Left hindlimb (tissue), 1 donor: ENCODE data around the gene DNAH7.
"Not testable (repeated sequence)": the region's sequence is repeated elsewhere in the genome, so short reads cannot be mapped to it uniquely, and the experiment has no call there.

ENCODE experiments used
- DNase-seq: peaks from one replicate; pipeline ENCODE4 v3.0.0-alpha.2; 2018

The DNAH7 gene

GRCh38 chr2:195709901-195710806 is 358.5 kb downstream of the DNAH7 start:
- no peak for DNase-seq

DNA sequence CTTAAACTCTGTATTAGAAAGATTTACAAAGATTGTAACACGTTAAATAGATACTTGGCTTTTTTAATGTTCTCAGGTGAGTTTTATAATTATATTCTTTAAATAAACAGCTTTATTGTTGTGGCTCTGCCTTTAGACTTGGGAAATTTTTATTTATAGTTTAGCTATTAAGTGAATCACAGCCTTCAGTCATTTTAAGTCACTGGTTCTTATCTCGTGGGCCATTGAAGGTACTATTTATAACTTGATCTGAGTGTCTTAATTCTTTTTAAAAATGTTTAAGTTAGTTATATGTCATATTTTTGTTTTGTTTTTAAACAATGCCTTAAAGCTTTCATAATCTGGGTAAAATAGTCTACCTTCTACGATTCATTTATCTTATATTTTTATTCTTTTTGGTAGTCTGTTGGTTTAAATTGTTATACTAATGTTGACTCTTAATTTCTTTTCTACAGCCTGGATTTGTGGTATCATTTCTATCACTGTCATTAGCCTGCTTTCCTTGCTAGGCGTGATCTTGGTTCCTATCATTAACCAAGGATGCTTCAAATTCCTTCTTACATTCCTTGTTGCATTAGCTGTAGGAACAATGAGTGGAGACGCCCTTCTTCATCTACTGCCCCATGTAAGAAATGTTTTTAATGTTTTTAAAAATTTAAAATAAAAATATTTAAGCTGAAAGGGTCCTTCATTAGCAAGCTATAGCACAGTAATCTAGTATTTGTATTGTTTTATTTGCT is 362.3 kb downstream of the DNAH7 start:
- no peak for DNase-seq

DNA sequence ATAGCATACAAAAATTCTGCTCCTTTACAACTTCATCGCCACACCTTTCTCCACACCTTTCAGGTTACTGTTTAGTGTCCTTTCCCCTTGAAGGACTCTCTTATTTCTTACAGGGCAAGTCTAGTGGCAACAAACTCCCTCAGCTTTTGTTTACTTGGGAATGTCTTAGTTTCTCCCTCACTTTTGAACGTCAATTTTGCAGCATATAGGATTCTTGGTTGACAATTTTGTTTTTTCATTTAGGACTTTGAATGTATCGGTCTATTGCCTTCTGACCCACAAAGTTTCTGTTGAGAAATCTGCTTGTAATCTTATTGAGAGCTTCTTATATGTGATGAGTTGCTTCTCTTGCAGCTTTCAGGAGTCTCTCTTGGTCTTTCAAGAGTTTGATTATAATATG is 368.2 kb downstream of the DNAH7 start:
- DNase-seq: no peak

DNA sequence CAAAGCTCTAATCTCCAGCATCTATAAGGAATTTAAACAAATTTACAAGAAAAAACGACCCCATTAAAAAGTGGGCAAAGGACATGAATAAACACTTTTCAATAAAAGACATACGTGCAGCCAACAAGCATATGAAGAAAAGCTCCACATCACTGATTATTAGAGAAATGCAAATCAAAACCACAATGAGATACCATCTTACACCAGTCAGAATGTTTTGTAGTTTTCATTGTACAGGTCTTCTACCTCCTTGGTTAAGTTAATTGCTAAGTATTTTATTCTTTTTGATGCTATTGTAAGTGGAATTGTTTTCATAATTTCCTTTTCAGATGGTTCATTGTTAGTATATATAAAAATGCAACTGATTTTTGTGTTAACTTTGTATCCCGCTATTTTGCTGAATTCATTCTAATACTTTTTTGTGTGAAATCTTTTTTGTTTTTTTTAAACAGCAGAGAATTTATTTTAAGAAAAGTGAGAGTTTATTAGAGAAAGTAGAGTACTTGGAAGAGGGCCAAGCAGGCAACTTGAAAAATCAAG is 370.9 kb downstream of the DNAH7 start:
- no peak for DNase-seq

DNA sequence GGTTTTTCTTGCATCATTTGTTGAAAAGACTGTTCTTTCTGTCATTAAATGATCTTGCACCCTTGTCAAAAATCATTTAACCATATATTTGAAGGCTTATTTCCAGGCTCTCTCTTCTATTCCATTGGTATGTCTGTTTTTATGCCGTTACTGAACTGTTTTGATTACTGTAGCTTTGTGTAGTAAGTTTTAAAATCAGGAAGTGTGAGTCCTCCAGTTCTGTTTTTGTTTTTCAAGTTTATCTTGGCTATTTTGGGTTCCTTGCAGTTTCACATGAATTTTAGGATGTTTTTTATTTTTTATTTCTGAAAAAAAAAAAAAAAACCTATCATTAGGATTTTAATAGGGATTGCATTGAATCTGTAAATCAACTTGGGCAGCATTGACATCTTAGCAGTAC is 372.6 kb downstream of the DNAH7 start:
- no peak for DNase-seq

- DNase-seq: no peak
Observed at GRCh38 chr2:195695002-195695631, 373.5 kb downstream of the DNAH7 start.

DNA sequence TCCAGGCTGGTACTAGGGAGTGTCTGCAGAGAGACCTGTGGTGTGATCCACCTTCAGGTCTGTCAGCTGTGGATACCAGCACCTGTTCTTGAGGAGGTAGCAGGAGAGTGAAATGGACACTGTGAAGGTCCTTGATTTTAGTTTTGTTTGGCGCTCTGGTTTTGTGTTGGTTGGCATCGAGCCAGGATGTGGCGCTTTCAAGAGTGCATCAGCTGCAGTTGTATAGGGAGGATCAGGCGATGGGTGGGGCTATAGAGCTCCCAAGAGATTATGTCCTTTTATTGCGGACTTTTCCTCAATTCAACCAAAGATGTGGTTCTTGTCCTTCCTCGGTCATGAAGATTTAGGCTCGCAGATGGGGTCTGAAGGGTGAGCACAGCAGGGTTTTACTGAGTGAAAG is 374.1 kb downstream of the DNAH7 start:
- no peak for DNase-seq

DNA sequence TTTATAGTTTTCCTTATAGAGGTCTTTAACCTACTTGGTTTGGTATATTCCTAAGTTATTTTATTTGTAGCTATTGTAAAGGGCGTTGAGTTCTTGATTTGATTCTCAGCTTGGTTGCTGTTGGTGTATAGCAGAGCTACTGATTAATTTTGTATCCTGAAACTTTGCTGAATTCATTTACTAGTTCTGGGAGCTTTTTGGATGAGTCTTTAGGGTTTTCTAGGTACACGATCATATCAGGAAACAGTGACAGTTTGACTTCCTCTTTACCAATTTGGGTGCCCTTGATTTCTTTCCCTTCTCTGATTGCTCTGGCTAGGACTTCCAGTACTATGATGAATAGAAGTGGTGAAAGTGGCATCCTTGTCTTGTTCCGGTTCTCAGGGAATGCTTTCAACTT is 376.1 kb downstream of the DNAH7 start:
- DNase-seq: not testable (repeated sequence)
